Lower lobe of right lung (tissue), 2 donors: ENCODE data around the gene SMC3. TPM values are rescaled to one million over a fixed set of nuclear protein-coding genes. Genes with fewer than 3 reads are reported as not detected.

Experiments used
- ATAC-seq, 2 donors: fragments of 200-7000 bp; cut with Tn5 transposase; one replicate each; pipeline ENCODE4 v1.9.1; 2020 to 2022; ENCODE audit warnings: mild to moderate bottlenecking in 2 of 2, moderate library complexity in 2 of 2
- DNase-seq: peaks from one replicate; pipeline ENCODE4 v3.0.0-alpha.2; 2020
- H3K27ac ChIP-seq: fragments of 200-600 bp; one replicate; pipeline ENCODE4 v1.8.0; 2022
- H3K27me3 ChIP-seq: fragments of 200-600 bp; one replicate; pipeline ENCODE4 v1.8.0; 2022; ENCODE audit warnings: low read depth
- H3K36me3 ChIP-seq: fragments of 200-600 bp; one replicate; pipeline ENCODE4 v1.8.0; 2022; ENCODE audit warnings: mild to moderate bottlenecking
- H3K4me1 ChIP-seq: fragments of 200-600 bp; one replicate; pipeline ENCODE4 v1.8.0; 2022
- H3K4me3 ChIP-seq: fragments of 200-600 bp; one replicate; pipeline ENCODE4 v1.8.0; 2022; ENCODE audit warnings: mild to moderate bottlenecking
- H3K9me3 ChIP-seq: fragments of 200-600 bp; one replicate; pipeline ENCODE4 v1.8.0; 2022
- CTCF ChIP-seq: fragments of 200-600 bp; IDR thresholded peaks from one replicate; pipeline ENCODE4 v1.8.0; 2022; ENCODE audit warnings: antibody characterized with exemption, mild to moderate bottlenecking
- intact Hi-C: fragments of 100-400 bp; cut with DNase I; formaldehyde crosslinking; loops from one replicate; pipeline ENCODE4 v1.11.0; 2022
- total RNA-seq: library from RNA; stranded (reverse); fragmentation: NEBNext Ultra II Directional; extraction: Animal tissue kit (Norgen Biotek cat#: 25700); gene quantifications from one replicate; pipeline ENCODE4 v1.2.1, GENCODE V29; 2021
- donor health status: DM: no; HTN: yes; CAD: no; lungs with severe emphysema.

The SMC3 gene
- total RNA-seq, 1 donor from 2014 or later = 33.2 TPM

- no peak overlapping the region for H3K27ac ChIP-seq
- ATAC-seq = no peak
- no peaks in the 10 kb centered on the region for H3K4me1 ChIP-seq
- H3K27me3 ChIP-seq = no peaks in the 10 kb centered on the region
- no peaks in the 10 kb centered on the region for H3K9me3 ChIP-seq
- no peak overlapping the region for H3K4me3 ChIP-seq
- no peak for TF ChIP-seq CTCF
- no peaks in the 10 kb centered on the region for H3K36me3 ChIP-seq
- DNase-seq = no peak
- intact Hi-C loops = no loop called here
These were observed 58.7 kb downstream of the SMC3 start for GRCh38 chr10:110625951-110626855.

- DNase-seq = no peak
- ATAC-seq = no peak
- intact Hi-C loops = no loop called here
- H3K4me3 ChIP-seq = no peak overlapping the region
- TF ChIP-seq CTCF = no peak
- H3K4me1 ChIP-seq = no peaks in the 10 kb centered on the region
- H3K36me3 ChIP-seq = no peaks in the 10 kb centered on the region
- no peaks in the 10 kb centered on the region for H3K27me3 ChIP-seq
- H3K9me3 ChIP-seq = no peaks in the 10 kb centered on the region
- H3K27ac ChIP-seq = no peak overlapping the region
These were observed 60.7 kb downstream of the SMC3 start for GRCh38 chr10:110628161-110628560.

GRCh38 chr10:110629680-110630191 lies 62.2 kb downstream of the SMC3 start:
- H3K4me3 ChIP-seq = no peak overlapping the region
- no peaks in the 10 kb centered on the region for H3K36me3 ChIP-seq
- H3K4me1 ChIP-seq = no peaks in the 10 kb centered on the region
- intact Hi-C loops = no loop called here
- TF ChIP-seq CTCF = no peak
- ATAC-seq (peak; percentile 62 to 71), DNase-seq (no peak)
- no peaks in the 10 kb centered on the region for H3K27me3 ChIP-seq
- no peak overlapping the region for H3K27ac ChIP-seq
- H3K9me3 ChIP-seq = no peaks in the 10 kb centered on the region

- no peak overlapping the region for H3K4me3 ChIP-seq
These were observed 64.4 kb downstream of the SMC3 start for GRCh38 chr10:110631934-110632333.

GRCh38 chr10:110632591-110633215 lies 65.2 kb downstream of the SMC3 start:
- Histone ChIP-seq H3K27me3 (peaks cover 8% of the 10 kb centered on the region), H3K9me3 (no peaks in the 10 kb centered on the region), H3K36me3 (no peaks in the 10 kb centered on the region), H3K27ac (no peak overlapping the region), H3K4me3 (no peak overlapping the region), H3K4me1 (no peaks in the 10 kb centered on the region)
- ATAC-seq (no peak), DNase-seq (no peak)
- TF ChIP-seq CTCF = no peak
- intact Hi-C loops = no loop called here

More at GRCh38 chr10:110631934-110632333, 64.4 kb downstream of the SMC3 start:
- no peak overlapping the region for H3K27ac ChIP-seq
- intact Hi-C loops = no loop called here
- no peaks in the 10 kb centered on the region for H3K36me3 ChIP-seq
- peaks cover 8% of the 10 kb centered on the region for H3K27me3 ChIP-seq
- DNase-seq = no peak
- ATAC-seq = no peak
- no peak for TF ChIP-seq CTCF
- no peaks in the 10 kb centered on the region for H3K9me3 ChIP-seq
- no peaks in the 10 kb centered on the region for H3K4me1 ChIP-seq
